Right kidney (tissue), 1 donor: ENCODE data around the gene LUZP2.

ENCODE experiments used
- DNase-seq: peaks from one replicate; pipeline ENCODE4 v3.0.0-alpha.2; 2016

The LUZP2 gene

GRCh38 chr11:24560324-24560723 is 63.5 kb downstream of the LUZP2 start:
- DNase-seq = no peak

GRCh38 chr11:24567380-24567779 is 70.5 kb downstream of the LUZP2 start:
- no peak for DNase-seq

- no peak for DNase-seq
Observed at GRCh38 chr11:24572376-24572775, 75.5 kb downstream of the LUZP2 start.

GRCh38 chr11:24574461-24574860 is 77.6 kb downstream of the LUZP2 start:
- no peak for DNase-seq

- no peak for DNase-seq
Observed at GRCh38 chr11:24575392-24575791, 78.5 kb downstream of the LUZP2 start.

GRCh38 chr11:24585192-24585591 is 88.3 kb downstream of the LUZP2 start:
- no peak for DNase-seq

GRCh38 chr11:24587635-24588034 is 90.8 kb downstream of the LUZP2 start:
- DNase-seq = no peak

GRCh38 chr11:24588081-24588480 is 91.2 kb downstream of the LUZP2 start:
- DNase-seq = no peak

GRCh38 chr11:24589064-24589463 is 92.2 kb downstream of the LUZP2 start:
- no peak for DNase-seq

- DNase-seq = no peak
Observed at GRCh38 chr11:24591283-24591682, 94.4 kb downstream of the LUZP2 start.

- DNase-seq = no peak
Observed at GRCh38 chr11:24592360-24592759, 95.5 kb downstream of the LUZP2 start.

- DNase-seq = no peak
Observed at GRCh38 chr11:24593332-24593731, 96.5 kb downstream of the LUZP2 start.

- no peak for DNase-seq
Observed at GRCh38 chr11:24594401-24594800, 97.5 kb downstream of the LUZP2 start.

GRCh38 chr11:24598641-24599040 is 101.8 kb downstream of the LUZP2 start:
- no peak for DNase-seq

- DNase-seq = no peak
Observed at GRCh38 chr11:24609192-24610119, 112.6 kb downstream of the LUZP2 start.

- no peak for DNase-seq
Observed at GRCh38 chr11:24615451-24616160, 118.8 kb downstream of the LUZP2 start.

- DNase-seq = no peak
Observed at GRCh38 chr11:24617856-24618255, 121.0 kb downstream of the LUZP2 start.

- DNase-seq = no peak
Observed at GRCh38 chr11:24619900-24620299, 123.0 kb downstream of the LUZP2 start.

GRCh38 chr11:24622262-24622661 is 125.4 kb downstream of the LUZP2 start:
- no peak for DNase-seq

- no peak for DNase-seq
Observed at GRCh38 chr11:24623121-24623520, 126.3 kb downstream of the LUZP2 start.

GRCh38 chr11:24624432-24624831 is 127.6 kb downstream of the LUZP2 start:
- DNase-seq = no peak

GRCh38 chr11:24625975-24626374 is 129.1 kb downstream of the LUZP2 start:
- DNase-seq = no peak

- DNase-seq = no peak
Observed at GRCh38 chr11:24628224-24628776, 131.4 kb downstream of the LUZP2 start.
